HL-60/S4 treated with retinoic acid at 250 ng/mL for 4 days and 3 days (cell line): Measurements from ENCODE around the gene DRG1.
"Not testable (repeated sequence)": the region's sequence is repeated elsewhere in the genome, so short reads cannot be mapped to it uniquely, and the experiment has no call there.

Experiments used
- in situ Hi-C: fragments of 300-500 bp; cut with MboI; formaldehyde crosslinking; loops from 2 replicates; pipeline ENCODE4 v1.7.0; 2022; ENCODE audit warnings: low sequenced_read_pairs

DRG1 gene

DNA sequence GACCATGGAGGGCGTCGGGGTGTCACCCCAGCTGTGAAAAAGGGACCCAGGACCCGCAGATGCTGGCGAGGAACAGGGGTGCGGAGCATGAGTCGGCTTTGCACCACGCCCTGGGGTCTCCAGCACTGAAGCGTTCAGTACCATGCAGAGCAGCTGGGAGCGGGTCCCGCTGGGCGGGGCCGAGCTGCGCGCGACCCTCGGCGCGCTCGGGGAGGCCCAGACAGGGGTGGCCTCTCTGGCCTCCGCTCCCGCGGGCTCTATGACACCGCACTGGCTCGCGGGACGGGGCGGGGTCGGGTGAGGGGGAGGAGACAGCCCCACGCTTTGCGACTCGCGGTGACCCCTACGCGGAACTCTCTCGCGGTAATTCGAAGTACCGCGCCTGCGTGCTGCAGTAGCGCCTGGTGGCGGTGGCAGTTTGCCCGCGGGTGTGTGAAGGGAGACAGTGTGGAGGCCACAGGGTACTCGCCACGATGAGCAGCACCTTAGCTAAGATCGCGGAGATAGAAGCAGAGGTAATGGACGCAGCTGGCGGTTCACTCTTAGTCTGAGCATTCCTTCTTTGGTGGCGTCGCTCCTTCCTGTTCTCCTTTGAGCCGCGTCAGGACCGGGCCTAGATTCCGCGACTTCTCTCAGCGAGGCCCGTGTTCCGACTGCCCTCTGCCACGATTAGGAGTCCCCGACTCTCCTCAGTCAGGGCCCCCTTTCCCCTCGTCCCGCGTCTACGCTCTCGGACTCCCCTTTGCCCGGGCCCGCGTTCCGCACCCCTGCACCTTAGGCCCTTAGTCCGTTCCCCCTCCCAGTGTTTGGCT, at the start of gene DRG1:
Gene DRG1 (plus strand): TSS at position 394 of the 812 bp plus-strand sequence. CDS start 80 bp downstream, at position 474.
- in situ Hi-C loops = no loop called here

DNA sequence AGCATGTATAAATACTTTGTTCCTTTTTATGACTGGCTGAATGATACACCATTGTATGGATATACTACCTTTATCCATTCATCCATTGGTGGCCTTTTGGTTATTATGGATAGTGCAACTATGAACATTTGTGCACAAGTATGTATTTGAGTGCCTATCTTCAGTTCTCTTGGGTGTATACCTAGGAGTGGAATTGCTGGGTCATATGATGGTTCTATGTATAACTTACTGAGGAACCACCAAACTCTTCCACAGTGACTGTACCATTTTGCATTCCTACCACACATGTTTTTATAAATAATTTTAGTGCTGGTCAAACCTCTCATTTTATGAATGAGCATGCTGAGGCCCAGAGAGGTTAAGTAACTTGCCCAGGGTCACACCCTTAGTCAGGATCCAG, 49.4 kb upstream of the DRG1 start:
- in situ Hi-C loops = no loop called here

- in situ Hi-C loops = no loop called here
Observed at GRCh38 chr22:31350410-31350863, 49.0 kb upstream of the DRG1 start.

- in situ Hi-C loops = no loop called here
Observed at GRCh38 chr22:31354515-31354914, 44.9 kb upstream of the DRG1 start.

GRCh38 chr22:31360029-31360428, 39.4 kb upstream of the DRG1 start:
- in situ Hi-C loops = no loop called here

GRCh38 chr22:31361743-31362142, 37.7 kb upstream of the DRG1 start:
- in situ Hi-C loops = no loop called here

GRCh38 chr22:31363885-31364465, 35.4 kb upstream of the DRG1 start:
- in situ Hi-C loops = no loop called here

GRCh38 chr22:31367426-31367825, 32.0 kb upstream of the DRG1 start:
- in situ Hi-C loops = no loop called here

DNA sequence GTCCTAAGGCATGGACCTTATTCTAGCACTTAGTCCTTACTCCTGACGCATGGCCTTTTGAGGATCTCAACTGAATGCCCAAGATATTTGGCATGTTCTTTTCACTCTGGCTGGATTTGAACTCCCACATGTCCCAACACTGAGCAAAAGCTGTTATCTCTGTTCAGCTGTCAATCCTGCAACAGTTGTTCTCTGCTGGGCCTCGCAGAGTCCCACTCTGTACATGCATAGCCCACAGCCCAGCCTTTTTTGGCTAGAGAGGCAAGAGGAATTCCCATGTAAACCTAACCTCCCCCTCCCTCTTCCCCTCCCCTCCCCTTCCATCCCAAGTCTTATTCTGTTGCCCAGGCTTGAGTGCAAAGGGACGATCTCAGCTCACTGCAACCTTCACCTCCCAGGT, 21.8 kb upstream of the DRG1 start:
- in situ Hi-C loops = no loop called here

DNA sequence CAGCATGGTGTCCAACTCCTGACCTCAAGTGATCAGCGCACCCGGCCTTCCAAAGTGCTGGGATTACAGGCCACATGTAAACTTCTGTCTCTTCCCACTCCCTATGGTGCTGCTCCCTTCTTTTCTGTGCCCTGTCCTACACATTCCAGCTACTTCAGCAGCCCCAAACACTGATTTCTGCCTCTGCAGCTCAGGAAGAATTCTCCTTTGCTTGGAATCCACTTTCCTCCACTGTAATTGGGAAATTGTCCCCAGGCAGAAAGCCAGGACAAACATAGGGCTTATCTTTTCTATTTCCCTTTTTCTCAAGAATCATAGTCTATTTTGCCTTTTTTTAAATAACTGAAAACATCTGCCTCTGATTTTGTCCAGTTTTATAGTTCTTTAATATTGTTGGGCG, 21.3 kb upstream of the DRG1 start:
- in situ Hi-C loops = no loop called here

DNA sequence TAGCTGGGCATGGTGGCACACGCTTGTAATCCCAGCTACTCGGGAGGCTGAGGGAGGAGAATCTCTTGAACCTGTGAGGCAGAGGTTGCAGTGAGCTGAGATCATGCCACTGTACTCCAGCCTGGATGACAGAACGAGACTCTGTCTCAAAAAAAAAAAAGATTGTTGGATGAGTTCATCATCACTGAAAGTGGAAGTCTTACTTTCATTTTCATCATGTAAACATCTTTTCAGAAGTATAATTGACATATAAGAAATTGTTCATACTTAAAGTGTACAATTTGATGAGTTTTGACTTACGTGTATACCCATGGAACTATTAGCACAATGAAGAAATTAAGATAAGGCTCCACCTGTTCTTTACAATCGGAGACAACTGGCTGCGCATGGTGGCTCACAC, 20.8 kb upstream of the DRG1 start:
- in situ Hi-C loops = not testable (repeated sequence)

DNA sequence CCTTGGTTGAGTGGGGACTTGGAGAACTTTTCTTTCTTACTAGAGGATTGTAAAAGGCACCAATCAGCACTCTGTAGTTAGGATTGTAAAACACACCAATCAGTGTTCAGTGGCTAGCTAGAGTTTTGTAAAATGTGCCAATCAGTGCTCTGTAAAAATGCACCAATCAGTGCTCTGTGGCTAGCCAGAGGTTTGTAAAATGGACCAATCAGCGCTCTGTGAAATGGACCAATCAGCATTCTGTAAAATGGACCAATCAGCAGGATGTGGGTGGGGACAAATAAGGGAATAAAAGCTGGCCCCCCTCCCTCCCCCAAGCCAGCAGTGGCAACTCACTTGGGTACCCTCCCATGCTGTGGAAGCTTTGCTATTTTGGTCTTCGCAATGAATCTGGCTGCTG, 5.5 kb upstream of the DRG1 start:
- in situ Hi-C loops = no loop called here

GRCh38 chr22:31394326-31394725, 5.1 kb upstream of the DRG1 start:
- in situ Hi-C loops = no loop called here

DNA sequence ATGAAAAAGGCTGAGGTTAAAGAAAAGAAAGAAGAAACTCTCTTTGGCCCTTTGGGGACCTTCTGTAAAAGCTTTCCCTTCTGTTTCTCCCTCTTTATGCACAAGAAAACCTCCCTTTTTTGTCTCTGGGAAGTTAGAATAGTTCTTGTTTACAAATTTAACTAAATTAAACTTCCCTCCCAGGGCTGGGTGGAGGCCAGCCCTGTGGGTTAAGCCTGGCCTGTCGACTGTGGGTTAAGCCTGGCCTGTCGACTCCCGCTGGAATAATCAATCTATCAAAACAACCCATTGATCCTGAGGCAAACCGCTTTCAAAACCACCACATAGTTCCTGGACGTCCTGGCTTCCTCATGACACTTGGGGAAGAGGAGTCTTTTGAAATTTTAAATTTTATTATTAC, 1.2 kb upstream of the DRG1 start:
- in situ Hi-C loops = no loop called here

GRCh38 chr22:31400023-31400397, 606 bp downstream of the DRG1 start:
- in situ Hi-C loops = no loop called here

- in situ Hi-C loops = not testable (repeated sequence)
Observed at GRCh38 chr22:31402350-31402749, 2.9 kb downstream of the DRG1 start.

- in situ Hi-C loops = no loop called here
Observed at GRCh38 chr22:31425331-31426050, 26.1 kb downstream of the DRG1 start.

GRCh38 chr22:31431950-31432349, 32.5 kb downstream of the DRG1 start:
- in situ Hi-C loops = no loop called here

- in situ Hi-C loops = no loop called here
Observed at GRCh38 chr22:31436132-31436531, 36.7 kb downstream of the DRG1 start.

GRCh38 chr22:31439808-31440207, 40.4 kb downstream of the DRG1 start:
- in situ Hi-C loops = no loop called here

DNA sequence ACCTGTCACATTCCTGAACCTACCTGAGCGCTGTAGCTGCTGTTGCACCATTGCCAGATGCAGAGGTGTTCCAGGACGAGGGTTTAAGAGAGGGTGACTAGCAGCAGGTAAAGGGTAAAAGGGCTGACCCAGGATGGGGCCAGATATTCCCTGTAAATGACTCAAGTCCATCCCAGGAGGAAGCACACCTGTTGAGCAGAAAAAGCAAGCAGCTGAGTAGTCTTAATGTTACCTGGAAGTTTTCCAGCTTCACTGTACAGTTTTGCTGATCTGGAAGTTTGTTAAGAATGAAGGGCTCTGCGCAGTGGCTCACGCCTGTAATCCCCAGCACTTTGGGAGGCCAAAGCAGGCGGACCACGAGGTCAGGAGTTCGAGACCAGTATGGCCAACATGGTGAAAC, 41.3 kb downstream of the DRG1 start:
- in situ Hi-C loops = no loop called here

GRCh38 chr22:31441652-31442051, 42.2 kb downstream of the DRG1 start:
- in situ Hi-C loops = no loop called here
